GM18505 (cell line): Measurements from ENCODE around the gene GRXCR1.

Experiments used
- ATAC-seq: cut with Tn5 transposase; IDR thresholded peaks from one replicate; pipeline ENCODE4 v1.9.1; 2021; ENCODE audit not compliant: unreplicated experiment
- POLR2A ChIP-seq: IDR thresholded peaks from 4 replicates; pipeline ENCODE4 v1.6.1; 2011; ENCODE audit warnings: borderline replicate concordance; ENCODE audit not compliant: insufficient read depth, insufficient read length; ENCODE audit errors: extremely low read depth

Gene GRXCR1

DNA sequence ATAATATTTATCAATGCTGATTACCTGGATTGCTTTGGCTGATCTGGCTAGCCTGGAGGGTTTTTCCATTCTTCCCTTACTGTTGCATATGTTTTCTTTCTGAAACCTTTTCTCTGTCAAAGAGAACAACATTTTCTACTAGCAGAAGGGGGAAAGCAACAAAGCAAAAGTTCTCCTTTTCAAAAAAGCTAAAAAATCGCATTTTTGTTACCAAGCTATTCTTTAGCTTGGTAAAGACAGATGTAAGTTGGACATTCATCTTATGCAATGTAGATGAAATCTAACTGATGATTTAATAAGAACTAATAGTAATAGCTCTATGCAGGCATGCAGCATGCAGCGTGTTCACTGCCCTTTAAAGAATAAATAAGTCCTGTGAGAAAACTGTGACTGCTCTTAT, at the start of gene GRXCR1:
TSS of gene GRXCR1 (plus strand) at position 301 of the 400 bp plus-strand sequence. CDS start 554 bp downstream, outside the sequence.
- no peak for ATAC-seq
- TF ChIP-seq POLR2A: no peak

- TF ChIP-seq POLR2A: no peak
- ATAC-seq: no peak
These were observed 48.8 kb upstream of the GRXCR1 start for GRCh38 chr4:42843694-42844093.

- no peak for ATAC-seq
- no peak for TF ChIP-seq POLR2A
These were observed 48.0 kb upstream of the GRXCR1 start for GRCh38 chr4:42844422-42845070.

DNA sequence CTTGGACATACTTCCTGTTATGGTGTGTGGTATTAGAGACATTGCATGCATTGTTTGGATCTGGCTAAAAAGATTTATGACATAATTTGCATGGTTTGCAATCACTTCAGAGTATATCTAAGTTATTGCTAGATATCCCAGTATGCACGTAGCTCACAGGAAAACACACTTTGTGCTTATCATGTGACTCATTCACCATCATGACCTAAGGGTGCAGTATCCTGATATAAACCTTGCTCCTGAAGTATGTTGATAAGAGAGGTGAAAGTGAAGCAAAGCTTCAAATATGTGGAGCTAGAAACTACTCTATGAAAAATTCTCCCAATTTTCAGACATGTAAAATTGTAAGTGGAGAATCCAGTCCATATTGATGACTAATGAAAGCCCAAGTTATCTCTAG, 46.9 kb upstream of the GRXCR1 start:
- ATAC-seq: no peak
- no peak for TF ChIP-seq POLR2A

DNA sequence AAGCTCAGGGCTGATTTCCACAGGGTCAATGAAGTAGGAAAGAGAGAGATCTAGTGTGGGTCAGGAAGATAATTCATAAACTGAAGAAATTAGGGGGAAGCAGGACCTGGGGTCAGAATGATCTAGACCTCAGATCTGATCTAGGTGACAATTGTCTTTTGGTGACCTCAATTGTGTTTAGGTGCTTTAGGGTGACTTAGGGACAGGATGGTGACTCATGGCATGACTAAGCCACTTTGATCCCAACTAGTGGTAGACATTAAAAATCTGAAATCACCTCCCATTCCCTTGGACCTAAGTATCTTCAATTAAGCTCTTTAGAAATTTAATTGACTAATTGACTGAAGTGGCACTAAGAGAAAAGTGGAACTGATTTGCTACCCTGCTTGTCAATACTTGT, 36.7 kb upstream of the GRXCR1 start:
- no peak for TF ChIP-seq POLR2A
- ATAC-seq: no peak

DNA sequence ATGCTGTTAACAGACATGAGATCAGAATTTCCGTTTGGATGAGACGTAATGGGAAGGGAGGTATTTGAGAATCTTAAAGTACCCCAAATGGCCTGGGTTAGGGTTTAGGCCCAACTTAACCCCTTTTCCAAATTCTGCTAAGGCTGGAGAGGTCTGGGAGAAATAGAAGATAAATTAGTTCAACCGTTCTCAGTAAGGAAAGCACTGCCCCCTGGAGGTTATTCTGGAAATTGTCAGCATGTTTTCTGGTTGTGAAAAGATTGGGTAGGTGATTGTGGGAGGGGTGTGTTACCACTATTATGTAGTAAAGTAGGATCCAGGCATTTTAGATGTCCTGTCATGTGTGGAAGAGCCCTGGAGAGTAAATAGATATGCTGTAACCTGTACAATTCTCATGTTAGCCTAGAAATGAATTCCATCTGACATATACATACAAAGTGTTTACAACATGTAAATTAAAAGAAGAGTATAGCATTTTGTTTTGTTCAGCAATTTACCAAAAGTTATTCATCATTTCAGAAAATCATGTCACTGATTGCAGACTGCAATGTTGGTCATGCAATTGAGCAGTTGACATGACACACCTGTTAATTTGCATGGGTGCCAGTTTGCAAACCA, 26.8 kb upstream of the GRXCR1 start:
- ATAC-seq: peak; percentile 74
- TF ChIP-seq POLR2A: no peak

- no peak for TF ChIP-seq POLR2A
- ATAC-seq: no peak
These were observed 21.3 kb upstream of the GRXCR1 start for GRCh38 chr4:42871261-42871660.

GRCh38 chr4:42871671-42872290, 20.7 kb upstream of the GRXCR1 start:
- TF ChIP-seq POLR2A: no peak
- ATAC-seq: no peak

DNA sequence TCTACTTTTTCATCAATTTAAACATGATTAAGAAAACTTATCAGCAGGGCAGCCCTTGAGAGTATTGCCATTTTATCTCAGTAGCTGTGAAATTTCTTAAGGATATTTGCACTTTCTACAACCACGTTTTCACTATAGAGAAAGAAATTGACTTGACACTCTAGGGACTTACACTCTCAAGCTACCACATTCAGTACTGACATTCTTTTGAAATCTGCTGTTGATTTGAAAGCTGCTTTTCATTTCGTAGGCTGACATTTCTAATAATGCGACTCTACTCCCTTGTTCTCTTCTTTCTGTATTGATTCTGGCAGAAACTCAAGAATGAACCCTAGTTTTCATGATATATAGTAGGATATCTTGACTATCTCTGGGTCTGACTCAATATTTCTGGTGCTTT, 13.7 kb upstream of the GRXCR1 start:
- TF ChIP-seq POLR2A: no peak
- ATAC-seq: no peak

- no peak for TF ChIP-seq POLR2A
- ATAC-seq: no peak
These were observed 11.3 kb upstream of the GRXCR1 start for GRCh38 chr4:42881253-42881652.

- no peak for ATAC-seq
- TF ChIP-seq POLR2A: no peak
These were observed 869 bp upstream of the GRXCR1 start for GRCh38 chr4:42891644-42892043.

DNA sequence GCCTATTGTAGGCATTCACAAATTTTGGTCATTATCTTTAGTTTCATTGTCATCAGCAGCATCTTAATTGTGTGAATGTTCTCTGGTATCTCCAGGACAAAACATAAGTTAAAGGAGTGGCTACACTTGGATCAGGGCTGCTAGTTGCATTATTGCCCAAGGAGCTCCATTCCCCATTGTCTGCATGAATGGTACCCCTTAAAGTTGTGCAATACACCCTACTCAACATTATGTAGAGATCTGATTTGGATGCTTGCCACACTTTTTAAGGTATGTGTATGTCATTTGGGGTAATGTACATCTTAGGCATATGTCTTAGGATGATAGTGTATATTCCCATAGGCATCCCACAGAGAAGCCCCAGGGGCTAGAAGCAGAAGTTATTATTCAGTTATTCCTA, 2.9 kb downstream of the GRXCR1 start:
- no peak for ATAC-seq
- no peak for TF ChIP-seq POLR2A

GRCh38 chr4:42904986-42905385, 12.5 kb downstream of the GRXCR1 start:
- no peak for TF ChIP-seq POLR2A
- no peak for ATAC-seq

DNA sequence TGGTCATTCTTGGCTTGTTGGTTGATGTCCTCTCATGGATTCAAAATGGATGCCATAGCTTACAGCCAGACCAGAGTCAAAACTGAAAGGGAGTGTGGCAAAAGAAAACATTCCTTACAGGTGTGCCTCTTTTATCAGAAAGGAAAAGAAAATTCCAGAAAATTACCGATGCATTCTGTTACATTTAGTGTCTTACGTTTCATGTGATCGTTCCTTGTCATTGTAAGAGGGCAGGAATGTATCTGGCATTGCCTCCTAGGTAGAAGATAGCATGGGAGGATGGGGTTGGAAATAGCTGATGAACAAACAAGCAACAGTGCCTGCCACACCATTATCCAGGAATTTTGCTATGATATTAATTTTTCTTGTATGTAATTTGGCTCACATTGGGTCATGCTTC, 13.1 kb downstream of the GRXCR1 start:
- no peak for ATAC-seq
- TF ChIP-seq POLR2A: no peak
